NCI-H446 treated with DMSO at 0.1 percent for 48 hours (cell line): Measurements from ENCODE around the gene YPEL2.
A peak's percentile ranks its signal among the peaks of the same experiment; 100 is the strongest.

Experiments used
- DNase-seq: peaks from one replicate; lab custom pipeline; 2025; lab: John Stamatoyannopoulos, UW

YPEL2 gene

DNA sequence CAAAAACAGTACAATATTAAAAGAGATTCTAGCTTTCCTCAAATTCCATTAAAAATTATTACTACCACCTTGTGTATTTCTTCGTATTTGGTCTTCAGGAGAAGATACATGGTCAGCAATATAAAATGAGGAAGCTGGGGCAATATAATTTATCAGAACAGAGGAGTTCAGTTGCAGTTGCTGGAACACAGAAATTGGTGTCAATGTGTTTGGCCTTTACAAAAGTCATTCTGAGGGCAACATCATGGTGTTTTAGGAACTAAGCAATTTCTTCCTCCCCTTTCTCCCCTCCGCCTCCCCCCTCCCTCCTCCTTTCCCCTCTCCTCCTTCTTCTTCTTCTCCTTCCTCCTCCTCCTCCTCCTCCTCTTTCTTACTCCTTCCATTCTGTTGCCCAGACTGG, 102.1 kb downstream of the YPEL2 start:
- DNase-seq = no peak

DNA sequence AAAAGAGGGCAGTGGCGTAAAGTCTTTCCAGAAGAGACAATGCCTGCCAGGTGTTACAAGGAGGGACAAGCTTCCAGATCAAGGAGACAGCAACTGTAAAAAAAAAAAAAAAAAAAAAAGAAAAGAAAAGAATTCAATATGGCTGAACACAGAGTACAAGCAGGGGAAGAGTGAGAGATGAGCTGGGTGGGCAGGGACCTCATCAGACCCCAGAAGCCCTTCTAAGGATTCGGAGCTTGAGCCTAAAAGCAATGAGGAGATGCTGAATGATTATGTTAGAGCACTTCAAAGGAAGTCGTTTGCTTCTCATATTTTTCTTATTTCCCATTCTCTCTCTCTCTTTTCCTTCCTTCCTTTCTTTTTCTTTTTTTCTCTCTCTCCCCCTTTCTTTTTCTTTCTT, 103.0 kb downstream of the YPEL2 start:
- no peak for DNase-seq

DNA sequence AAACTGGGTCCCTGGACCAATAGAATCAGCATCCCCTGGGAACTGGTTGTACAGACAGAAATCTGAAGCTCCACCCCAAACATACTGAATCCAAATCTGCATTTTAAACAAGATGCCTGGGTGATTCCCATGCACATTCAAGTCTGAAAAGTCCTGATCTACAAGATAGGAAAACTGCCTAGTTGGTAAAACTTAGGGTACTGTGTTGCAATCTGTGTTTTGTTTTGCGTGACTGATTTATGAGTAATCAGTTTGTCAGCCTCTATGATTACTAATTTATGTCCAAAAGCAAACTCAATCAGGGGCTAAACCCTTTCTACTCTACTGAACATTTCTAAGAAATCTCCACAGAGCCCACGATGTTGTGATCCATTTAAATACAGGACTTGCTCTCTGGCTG, 103.8 kb downstream of the YPEL2 start:
- DNase-seq = no peak

DNA sequence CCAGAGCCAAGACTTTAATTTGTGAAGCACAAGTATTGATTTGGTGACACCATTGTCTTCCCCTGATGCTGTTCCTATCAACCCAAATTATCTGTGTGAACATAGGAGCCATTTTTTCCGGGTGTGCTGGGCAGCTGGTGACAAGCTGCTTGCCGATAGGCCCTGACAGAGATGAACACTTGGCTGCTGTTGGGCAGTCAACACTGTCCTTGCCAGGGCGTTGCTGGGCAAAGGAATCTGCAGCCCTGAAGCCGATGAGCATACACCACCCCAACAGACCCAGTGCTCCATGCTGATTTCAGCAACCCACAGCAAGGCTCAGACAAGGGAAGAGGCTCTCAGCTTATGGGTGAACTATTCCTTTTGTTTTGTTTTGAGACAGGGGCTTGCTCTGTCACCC, 105.4 kb downstream of the YPEL2 start:
- DNase-seq = no peak

DNA sequence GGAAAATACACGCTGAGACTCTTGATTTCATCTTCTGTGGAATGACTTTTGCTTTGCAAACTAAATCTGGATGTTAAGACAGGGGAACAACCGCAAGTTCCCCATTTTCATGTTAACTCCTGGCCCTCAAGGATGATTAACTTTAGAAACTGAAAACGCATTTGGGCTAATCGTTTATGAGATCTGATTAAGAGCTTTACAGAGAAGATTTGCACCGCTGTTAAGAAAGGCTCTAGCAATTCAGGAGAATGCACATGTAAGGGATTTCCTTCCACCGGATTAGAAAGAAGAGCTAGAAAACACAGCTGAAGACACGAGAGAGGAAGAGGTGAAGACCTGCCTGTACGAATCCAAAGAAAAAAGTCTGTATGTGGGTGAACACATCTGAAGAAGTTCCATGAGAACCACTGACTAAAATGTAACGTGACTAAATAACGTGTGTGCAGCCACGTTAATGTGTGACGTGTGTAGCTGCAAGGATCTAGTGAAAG, 106.4 kb downstream of the YPEL2 start:
- no peak for DNase-seq

DNA sequence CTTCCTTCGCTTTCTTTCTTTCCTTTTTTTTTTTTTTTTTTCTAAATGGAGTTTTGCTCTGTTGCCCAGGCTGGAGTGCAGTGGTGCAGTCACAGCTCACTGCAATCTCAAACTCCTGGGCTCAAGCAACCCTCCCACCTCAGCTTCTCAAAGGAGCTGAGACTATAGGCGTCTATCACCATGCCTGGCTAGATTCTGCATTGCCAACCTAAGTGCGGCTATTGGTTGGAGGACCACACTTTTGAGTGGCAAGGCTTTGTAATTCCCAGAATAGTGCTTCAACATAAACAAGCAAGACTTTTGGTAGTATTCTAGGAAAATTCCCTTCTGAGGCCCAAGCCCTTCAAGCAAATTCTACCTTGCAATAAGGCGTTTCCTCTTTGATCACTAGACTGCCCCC, 107.8 kb downstream of the YPEL2 start:
- DNase-seq = no peak

DNA sequence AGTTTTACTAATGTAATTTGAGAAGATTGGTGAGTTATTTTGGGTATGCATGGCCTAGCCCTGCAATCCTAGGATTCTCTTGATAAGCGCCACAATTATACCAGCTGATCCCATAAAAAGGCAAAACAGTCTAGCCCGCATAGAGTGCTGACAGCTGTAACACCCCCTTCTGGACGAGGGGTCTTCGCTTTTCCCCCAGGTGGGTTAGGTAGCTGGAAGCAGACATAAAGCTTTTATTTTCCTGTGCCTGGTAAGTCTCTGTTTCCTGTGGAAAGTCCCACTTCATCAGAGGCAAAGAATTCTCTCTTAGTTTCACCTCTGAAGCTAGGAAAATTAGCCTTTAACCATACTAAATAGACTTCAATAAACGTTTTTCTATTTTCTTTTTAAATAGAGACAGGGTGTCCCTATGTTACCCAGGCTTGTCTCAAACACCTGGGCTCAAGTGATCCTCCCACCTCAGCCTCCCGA, 108.3 kb downstream of the YPEL2 start:
- DNase-seq = no peak

DNA sequence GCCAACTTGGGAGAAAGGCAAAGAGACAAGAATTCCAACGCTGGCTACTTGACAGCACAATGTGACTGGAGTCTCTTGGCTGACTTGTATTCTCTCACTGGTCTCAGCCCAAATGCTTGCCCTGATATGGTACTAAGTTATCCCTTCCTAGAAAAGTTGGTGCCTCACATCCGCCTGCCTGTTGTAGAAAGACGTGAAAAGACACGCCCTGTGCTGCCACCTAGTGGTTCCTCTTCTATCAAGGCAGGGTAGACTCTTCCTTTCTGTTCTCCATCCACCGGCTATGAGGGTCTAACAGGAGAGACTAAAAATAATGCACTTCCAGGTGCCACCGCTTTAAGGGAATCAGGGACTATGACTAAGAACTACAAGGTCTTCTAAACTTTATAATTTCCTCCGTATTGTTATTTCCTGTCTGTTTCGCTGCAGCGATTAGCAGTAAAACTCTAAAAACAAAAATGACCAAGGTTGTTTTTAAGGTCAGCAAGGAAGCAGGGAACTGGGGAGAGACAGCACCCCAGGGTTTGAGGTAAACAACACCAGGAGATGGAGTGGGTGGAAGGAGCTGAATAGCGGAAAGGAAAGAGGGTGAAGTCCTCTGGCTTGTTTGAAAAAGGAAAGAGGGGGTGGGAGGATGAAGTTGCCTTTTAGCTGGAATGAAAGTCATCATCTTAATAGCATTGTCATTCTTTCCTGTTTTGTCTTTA, 109.5 kb downstream of the YPEL2 start:
- DNase-seq = peak; percentile 77

DNA sequence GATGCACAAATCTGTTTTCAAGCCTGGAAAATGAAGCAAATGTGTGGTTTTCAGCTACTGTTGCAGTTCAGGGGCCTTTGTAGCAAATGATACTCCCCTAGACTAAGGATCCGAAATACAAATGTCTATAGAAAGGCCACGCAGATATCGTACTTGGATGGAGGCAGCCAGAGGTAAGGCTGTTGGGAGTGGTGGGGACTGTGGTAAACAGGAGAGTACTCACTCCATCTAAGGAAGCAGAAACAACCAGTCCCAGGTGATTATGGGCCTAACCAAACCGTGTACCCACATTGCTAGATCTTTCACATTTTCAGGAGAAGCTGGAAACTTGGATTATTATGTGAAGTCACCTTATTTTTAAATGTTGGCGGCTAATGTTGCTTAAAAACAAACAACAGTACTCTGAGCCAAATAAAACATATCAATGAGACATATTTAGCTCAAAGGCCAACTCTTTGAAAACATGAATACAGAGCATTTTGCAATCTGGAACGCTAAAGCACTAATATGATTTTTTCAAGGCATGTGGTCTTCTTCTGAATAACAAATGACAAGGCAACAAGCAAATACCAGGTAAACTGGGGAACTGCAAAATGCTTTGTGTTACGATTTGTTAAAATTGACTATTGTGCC, 110.1 kb downstream of the YPEL2 start:
- DNase-seq = no peak

DNA sequence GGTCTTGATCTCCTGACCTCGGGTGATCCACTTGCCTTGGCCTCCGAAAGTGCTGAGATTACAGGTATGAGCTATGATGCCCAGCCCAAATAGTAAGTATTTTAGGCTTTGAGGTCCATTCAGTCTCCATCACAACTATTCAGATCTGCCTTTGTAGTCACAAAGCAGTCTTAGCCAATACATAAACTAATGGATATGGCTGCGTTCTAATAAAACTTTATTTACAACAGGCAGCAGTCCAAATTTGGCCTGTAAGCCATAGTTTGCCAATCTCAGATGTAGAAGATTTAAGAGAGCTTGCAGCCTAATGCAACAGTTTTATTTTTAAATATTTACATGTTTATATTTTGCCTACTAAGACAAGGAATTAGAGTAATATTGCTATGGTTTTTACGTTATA, 111.7 kb downstream of the YPEL2 start:
- no peak for DNase-seq
